ENCODE data around the gene PPFIA3.
A peak's percentile ranks its signal among the peaks of the same experiment; 100 is the strongest.

GRCh38 chr19:49157445-49158224 lies 38.3 kb downstream of the PPFIA3 start, which contains the start of gene TRPM4:
- TF ChIP-seq POLR2A (IDR thresholded peaks at IDR 0.05; ENCODE audit: borderline replicate concordance, extremely low read depth, insufficient read depth, insufficient read length) (peak; percentile 61), CTCF (IDR thresholded peaks at IDR 0.05 in 2 of 3, conservative IDR thresholded peaks at IDR 0.05 in 1 of 3; ENCODE audit: borderline replicate concordance in 1 of 3, insufficient read depth in 1 of 3, low read depth in 2 of 3, low read length in 2 of 3) (no peak)
